Measurements from ENCODE around the gene KIF13A. TPM values are rescaled to one million over a fixed set of nuclear protein-coding genes. Genes with fewer than 3 reads are reported as not detected.

The KIF13A gene
- total RNA-seq, 5 donors from 2014 or later (not counting 1 experiment from before 2014, with no cell fraction given) = 0.55 to 2.0 (median 0.92) TPM

DNA sequence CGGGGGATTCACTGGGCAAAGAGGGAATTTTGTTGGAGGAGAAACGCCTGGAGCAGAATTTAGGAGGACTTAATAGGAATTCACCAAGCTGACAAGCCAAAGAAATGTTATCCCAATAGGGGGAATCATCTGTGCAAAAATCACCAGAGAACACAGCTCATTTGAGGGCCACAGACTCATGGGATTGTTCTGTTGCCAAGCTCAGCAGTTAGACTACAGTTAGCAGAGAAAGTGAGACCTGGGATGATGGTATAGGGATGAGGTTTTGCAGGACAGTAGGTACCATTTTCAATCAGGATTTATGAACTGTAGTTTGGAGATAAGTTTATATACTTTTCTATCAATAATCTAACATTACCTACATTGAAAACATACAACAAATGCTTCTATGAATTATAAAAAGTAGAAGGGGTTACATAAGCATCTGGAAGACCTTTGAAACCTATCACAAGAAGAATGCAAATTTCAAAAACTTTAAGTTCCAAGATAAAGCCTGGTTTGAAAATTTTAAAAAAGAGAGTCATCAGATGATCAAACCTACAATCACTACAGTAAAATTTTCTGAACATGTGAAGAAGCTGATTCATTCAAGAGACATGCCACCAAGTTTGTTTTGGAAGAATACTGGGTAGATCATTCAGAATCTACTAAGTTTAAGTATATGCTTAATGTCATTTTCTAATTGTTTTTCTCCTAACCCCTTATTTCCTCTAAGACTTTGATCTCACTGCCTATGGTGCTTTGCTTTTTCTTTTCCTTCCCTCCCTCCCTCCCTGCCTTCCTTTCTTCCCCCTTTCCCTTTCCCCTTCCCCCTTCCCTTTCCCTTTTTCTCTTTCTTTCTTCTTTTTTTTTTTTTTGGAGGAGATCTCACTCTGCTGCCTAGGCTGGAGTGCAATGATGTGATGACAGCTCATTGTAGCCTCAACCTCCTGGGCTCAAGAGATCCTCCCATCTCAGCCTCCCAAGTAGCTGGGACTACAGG lies 81.5 kb downstream of the KIF13A start:
- peaks cover 19% of the 10 kb centered on the region in 2 donors for H3K27me3 Mint-ChIP-seq
- Histone ChIP-seq H3K27ac (ENCODE audit: low read length) (no peak overlapping the region), H3K9me3 (no peaks in the 10 kb centered on the region), H3K4me1 (ENCODE audit: control insufficient read depth in 1 of 2, extremely low read depth in 1 of 2, insufficient read depth in 2 of 2, low read length in 2 of 2) (no peaks in the 10 kb centered on the region), H3K27me3 (replicated peaks in 1 of 2; ENCODE audit: control insufficient read depth in 2 of 2, extremely low read depth in 1 of 2, insufficient read depth in 2 of 2, low read length in 1 of 2) (no peaks in the 10 kb centered on the region), H3K36me3 (ENCODE audit: control insufficient read depth in 2 of 2, extremely low read depth in 1 of 2, insufficient read depth in 1 of 2, low read length in 1 of 2) (no peaks in the 10 kb centered on the region), H3K4me3 (ENCODE audit: control insufficient read depth in 1 of 2, extremely low read depth in 1 of 2, low read length in 1 of 2) (no peak overlapping the region)
- no peak overlapping the region for H3K27ac Mint-ChIP-seq
- H3K4me1 Mint-ChIP-seq = peaks cover 0 to 8% (median 0%) of the 10 kb centered on the region in 3 donors
- DNase-seq (no peak), ATAC-seq (replicated peaks in 1 of 4) (no peak)
- no CpG with 5 or more reads among the region's 2 CpGs for WGBS (ENCODE audit: insufficient coverage)
- no peaks in the 10 kb centered on the region for H3K36me3 Mint-ChIP-seq
- ChIA-PET CTCF (no interaction called here), POLR2A (interaction anchor here in 1 of 2 donors (0.6 kb wide), 2 partner anchors 23 to 253 kb away, joined by 4 to 7 read pairs; no protein-coding TSS in a partner anchor)
- H3K4me3 Mint-ChIP-seq = no peak overlapping the region
- H3K9me3 Mint-ChIP-seq = peaks cover 0 to 4% (median 0%) of the 10 kb centered on the region in 3 donors

DNA sequence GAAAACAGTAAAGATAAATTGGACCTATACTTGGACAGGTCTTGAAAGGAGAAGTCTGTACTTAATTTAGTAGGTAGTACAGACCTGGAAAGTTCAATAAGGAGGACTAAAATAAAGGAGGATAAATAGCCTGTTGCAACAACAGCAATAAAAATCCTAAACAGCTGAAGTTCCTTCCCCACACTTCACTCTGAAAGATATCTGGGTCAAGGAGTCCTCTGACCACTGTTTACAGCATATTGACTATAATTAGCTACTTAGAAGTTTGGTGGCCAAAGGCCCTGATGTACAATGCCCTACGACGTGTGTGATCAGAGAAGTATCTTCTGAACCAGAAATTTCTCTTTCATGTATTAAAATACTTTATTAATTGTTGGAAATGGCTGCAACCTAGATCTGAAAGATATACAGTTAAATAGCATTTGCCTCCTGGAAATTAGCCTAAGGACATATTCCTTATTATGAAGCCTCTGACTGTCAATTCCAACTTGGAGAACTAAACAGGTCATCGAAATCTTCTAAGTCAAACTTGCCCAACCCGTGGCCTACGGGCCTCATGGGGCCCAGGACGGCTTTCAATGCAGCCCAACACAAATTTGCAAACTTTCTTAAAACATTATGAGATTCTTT lies 82.8 kb downstream of the KIF13A start:
- no peaks in the 10 kb centered on the region for H3K36me3 Mint-ChIP-seq
- DNase-seq (no peak), ATAC-seq (replicated peaks in 1 of 4) (no peak)
- Histone ChIP-seq H3K36me3 (ENCODE audit: control insufficient read depth in 2 of 2, extremely low read depth in 1 of 2, insufficient read depth in 1 of 2, low read length in 1 of 2) (no peaks in the 10 kb centered on the region), H3K9me3 (no peaks in the 10 kb centered on the region), H3K4me3 (ENCODE audit: control insufficient read depth in 1 of 2, extremely low read depth in 1 of 2, low read length in 1 of 2) (no peak overlapping the region), H3K27me3 (replicated peaks in 1 of 2; ENCODE audit: control insufficient read depth in 2 of 2, extremely low read depth in 1 of 2, insufficient read depth in 2 of 2, low read length in 1 of 2) (no peaks in the 10 kb centered on the region), H3K27ac (ENCODE audit: low read length) (no peak overlapping the region), H3K4me1 (ENCODE audit: control insufficient read depth in 1 of 2, extremely low read depth in 1 of 2, insufficient read depth in 2 of 2, low read length in 2 of 2) (no peaks in the 10 kb centered on the region)
- ChIA-PET POLR2A (interaction anchor here (0.5 to 0.6 kb wide), 3 partner anchors 24 to 289 kb away, joined by 3 to 7 read pairs (median 4); no protein-coding TSS in a partner anchor), CTCF (no interaction called here)
- no peak overlapping the region for H3K27ac Mint-ChIP-seq
- no peak overlapping the region for H3K4me3 Mint-ChIP-seq
- peaks cover 19% of the 10 kb centered on the region in 2 donors for H3K27me3 Mint-ChIP-seq
- peaks cover 0 to 5% (median 0%) of the 10 kb centered on the region in 3 donors for H3K4me1 Mint-ChIP-seq
- peaks cover 0 to 4% (median 0%) of the 10 kb centered on the region in 3 donors for H3K9me3 Mint-ChIP-seq
- WGBS (ENCODE audit: insufficient coverage) = no CpG with 5 or more reads among the region's 6 CpGs

- ChIA-PET POLR2A (no interaction called here), CTCF (interaction anchor here in 1 of 2 donors (0.6 kb wide), 1 partner anchor 69 kb away, joined by 3 read pairs; no protein-coding TSS in a partner anchor)
- peaks cover 15% of the 10 kb centered on the region in 2 donors for H3K27me3 Mint-ChIP-seq
- no CpG with 5 or more reads among the region's 1 CpG for WGBS (ENCODE audit: insufficient coverage)
- ATAC-seq (replicated peaks in 1 of 4) (no peak), DNase-seq (no peak)
- H3K4me1 Mint-ChIP-seq = peaks cover 0 to 5% (median 0%) of the 10 kb centered on the region in 3 donors
- no peaks in the 10 kb centered on the region for H3K36me3 Mint-ChIP-seq
- H3K9me3 ChIP-seq = no peaks in the 10 kb centered on the region
- no peak overlapping the region for H3K27ac Mint-ChIP-seq
- no peak overlapping the region for H3K4me3 Mint-ChIP-seq
- peaks cover 0 to 4% (median 0%) of the 10 kb centered on the region in 3 donors for H3K9me3 Mint-ChIP-seq
- no peaks in the 10 kb centered on the region for H3K36me3 ChIP-seq (ENCODE audit: control insufficient read depth in 2 of 2, extremely low read depth in 1 of 2, insufficient read depth in 1 of 2, low read length in 1 of 2)
- no peaks in the 10 kb centered on the region for H3K4me1 ChIP-seq (ENCODE audit: control insufficient read depth in 1 of 2, extremely low read depth in 1 of 2, insufficient read depth in 2 of 2, low read length in 2 of 2)
- H3K27ac ChIP-seq (ENCODE audit: low read length) = no peak overlapping the region
- H3K27me3 ChIP-seq (replicated peaks in 1 of 2; ENCODE audit: control insufficient read depth in 2 of 2, extremely low read depth in 1 of 2, insufficient read depth in 2 of 2, low read length in 1 of 2) = no peaks in the 10 kb centered on the region
- H3K4me3 ChIP-seq (ENCODE audit: control insufficient read depth in 1 of 2, extremely low read depth in 1 of 2, low read length in 1 of 2) = no peak overlapping the region
Measured at GRCh38 chr6:17902974-17903373, 84.5 kb downstream of the KIF13A start.

DNA sequence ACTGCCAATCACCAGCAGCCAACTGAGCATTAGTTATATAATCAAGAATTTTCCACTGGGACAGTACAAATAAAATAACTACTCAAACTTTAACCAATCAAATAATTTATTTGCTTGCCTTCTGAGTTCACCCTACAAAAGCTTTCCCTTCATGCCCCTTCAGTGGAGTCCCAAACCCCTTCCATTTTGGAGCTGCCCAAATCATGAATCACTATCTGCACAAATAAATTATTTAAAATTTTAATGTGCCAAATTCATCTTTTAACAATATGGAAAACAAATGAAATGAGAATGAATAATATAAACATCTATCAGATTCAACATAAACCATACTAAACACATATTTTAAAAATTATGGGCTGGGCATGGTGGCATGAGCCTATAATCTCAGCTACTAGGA lies 85.9 kb downstream of the KIF13A start:
- H3K27me3 ChIP-seq (replicated peaks in 1 of 2; ENCODE audit: control insufficient read depth in 2 of 2, extremely low read depth in 1 of 2, insufficient read depth in 2 of 2, low read length in 1 of 2) = no peaks in the 10 kb centered on the region
- H3K27ac ChIP-seq (ENCODE audit: low read length) = no peak overlapping the region
- H3K9me3 ChIP-seq = no peaks in the 10 kb centered on the region
- no peak overlapping the region for H3K27ac Mint-ChIP-seq
- ChIA-PET CTCF (no interaction called here), POLR2A (no interaction called here)
- peaks cover 0 to 10% (median 0%) of the 10 kb centered on the region in 3 donors for H3K9me3 Mint-ChIP-seq
- peaks cover 9 to 15% of the 10 kb centered on the region in 2 donors for H3K27me3 Mint-ChIP-seq
- H3K36me3 Mint-ChIP-seq = no peaks in the 10 kb centered on the region
- ATAC-seq (replicated peaks in 1 of 4) = no peak
- no peaks in the 10 kb centered on the region for H3K36me3 ChIP-seq (ENCODE audit: control insufficient read depth in 2 of 2, extremely low read depth in 1 of 2, insufficient read depth in 1 of 2, low read length in 1 of 2)
- no peak overlapping the region for H3K4me3 Mint-ChIP-seq
- H3K4me1 Mint-ChIP-seq = no peaks in the 10 kb centered on the region
- H3K4me3 ChIP-seq (ENCODE audit: control insufficient read depth in 1 of 2, extremely low read depth in 1 of 2, low read length in 1 of 2) = no peak overlapping the region
- no peaks in the 10 kb centered on the region for H3K4me1 ChIP-seq (ENCODE audit: control insufficient read depth in 1 of 2, extremely low read depth in 1 of 2, insufficient read depth in 2 of 2, low read length in 2 of 2)
- no peak for DNase-seq

DNA sequence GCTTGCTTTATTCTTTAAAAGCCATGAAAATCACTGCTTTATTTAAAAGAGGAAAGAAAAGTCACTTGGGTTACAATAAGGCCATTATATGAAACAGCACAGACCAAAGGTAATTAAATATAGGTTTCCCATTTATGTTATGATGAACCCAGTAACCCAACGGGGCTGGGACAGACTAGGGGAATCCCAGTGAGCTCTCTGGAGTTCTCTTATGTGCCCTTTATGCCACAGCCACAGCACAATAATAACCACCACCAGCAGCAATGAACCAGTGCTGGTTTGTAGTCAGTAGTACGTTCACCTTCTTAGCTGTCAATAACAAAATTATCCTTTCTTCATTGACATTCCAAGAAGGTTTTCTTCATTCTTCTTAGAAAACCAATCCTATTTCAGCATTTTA lies 87.4 kb downstream of the KIF13A start:
- H3K9me3 ChIP-seq = no peaks in the 10 kb centered on the region
- H3K4me1 Mint-ChIP-seq = no peaks in the 10 kb centered on the region
- 83% methylated on average over 1 of the region's 2 CpGs for WGBS (ENCODE audit: insufficient coverage)
- no peaks in the 10 kb centered on the region for H3K36me3 ChIP-seq (ENCODE audit: control insufficient read depth in 2 of 2, extremely low read depth in 1 of 2, insufficient read depth in 1 of 2, low read length in 1 of 2)
- H3K27ac ChIP-seq (ENCODE audit: low read length) = no peak overlapping the region
- CTCF ChIA-PET = no interaction called here
- peaks cover 7 to 21% (median 7%) of the 10 kb centered on the region in 3 donors for H3K9me3 Mint-ChIP-seq
- H3K4me1 ChIP-seq (ENCODE audit: control insufficient read depth in 1 of 2, extremely low read depth in 1 of 2, insufficient read depth in 2 of 2, low read length in 2 of 2) = no peaks in the 10 kb centered on the region
- POLR2A ChIA-PET = no interaction called here
- no peaks in the 10 kb centered on the region for H3K36me3 Mint-ChIP-seq
- H3K4me3 Mint-ChIP-seq = no peak overlapping the region
- no peak overlapping the region for H3K27ac Mint-ChIP-seq
- peaks cover 9 to 12% of the 10 kb centered on the region in 2 donors for H3K27me3 Mint-ChIP-seq
- ATAC-seq (replicated peaks in 1 of 4) = no peak
- no peak overlapping the region for H3K4me3 ChIP-seq (ENCODE audit: control insufficient read depth in 1 of 2, extremely low read depth in 1 of 2, low read length in 1 of 2)
- DNase-seq = no peak
- H3K27me3 ChIP-seq (replicated peaks in 1 of 2; ENCODE audit: control insufficient read depth in 2 of 2, extremely low read depth in 1 of 2, insufficient read depth in 2 of 2, low read length in 1 of 2) = no peaks in the 10 kb centered on the region

DNA sequence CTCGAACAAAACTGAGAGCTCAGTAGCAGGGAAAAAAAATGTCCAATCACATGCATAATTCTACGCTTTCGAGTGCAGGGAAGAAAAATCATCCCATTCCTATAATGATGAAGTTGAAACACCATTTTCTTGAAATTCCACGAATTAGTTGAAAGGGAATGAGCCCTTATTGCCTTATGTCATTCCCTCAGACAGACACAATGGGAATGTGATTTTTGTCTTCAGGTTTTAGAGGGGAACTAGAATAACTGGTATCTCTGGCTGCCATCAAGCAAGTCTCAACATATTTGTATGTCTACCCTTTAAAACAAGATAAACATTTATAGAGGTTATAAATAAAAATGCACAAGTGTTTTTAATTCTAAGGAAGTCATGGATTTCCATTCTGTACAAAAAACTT lies 87.9 kb downstream of the KIF13A start:
- no peak for DNase-seq
- CTCF ChIA-PET = interaction anchor here in 1 of 2 donors (1.0 kb wide), 1 partner anchor 585 kb away, joined by 3 read pairs; no protein-coding TSS in a partner anchor
- Mint-ChIP-seq H3K9me3 (peaks cover 8 to 22% (median 8%) of the 10 kb centered on the region in 3 donors), H3K4me3 (no peak overlapping the region), H3K36me3 (no peaks in the 10 kb centered on the region), H3K27ac (no peak overlapping the region), H3K4me1 (no peaks in the 10 kb centered on the region), H3K27me3 (peaks cover 9 to 12% of the 10 kb centered on the region in 2 donors)
- no peak overlapping the region for H3K4me3 ChIP-seq (ENCODE audit: control insufficient read depth in 1 of 2, extremely low read depth in 1 of 2, low read length in 1 of 2)
- no peaks in the 10 kb centered on the region for H3K36me3 ChIP-seq (ENCODE audit: control insufficient read depth in 2 of 2, extremely low read depth in 1 of 2, insufficient read depth in 1 of 2, low read length in 1 of 2)
- no peak overlapping the region for H3K27ac ChIP-seq (ENCODE audit: low read length)
- POLR2A ChIA-PET = no interaction called here
- H3K9me3 ChIP-seq = peaks cover 5% of the 10 kb centered on the region
- no peak for ATAC-seq (replicated peaks in 1 of 4)
- no CpG with 5 or more reads among the region's 4 CpGs for WGBS (ENCODE audit: insufficient coverage)
- no peaks in the 10 kb centered on the region for H3K27me3 ChIP-seq (replicated peaks in 1 of 2; ENCODE audit: control insufficient read depth in 2 of 2, extremely low read depth in 1 of 2, insufficient read depth in 2 of 2, low read length in 1 of 2)
- no peaks in the 10 kb centered on the region for H3K4me1 ChIP-seq (ENCODE audit: control insufficient read depth in 1 of 2, extremely low read depth in 1 of 2, insufficient read depth in 2 of 2, low read length in 2 of 2)

Data from T-cell (primary cell).